ENCODE measurements around the gene NAPG.

DNA sequence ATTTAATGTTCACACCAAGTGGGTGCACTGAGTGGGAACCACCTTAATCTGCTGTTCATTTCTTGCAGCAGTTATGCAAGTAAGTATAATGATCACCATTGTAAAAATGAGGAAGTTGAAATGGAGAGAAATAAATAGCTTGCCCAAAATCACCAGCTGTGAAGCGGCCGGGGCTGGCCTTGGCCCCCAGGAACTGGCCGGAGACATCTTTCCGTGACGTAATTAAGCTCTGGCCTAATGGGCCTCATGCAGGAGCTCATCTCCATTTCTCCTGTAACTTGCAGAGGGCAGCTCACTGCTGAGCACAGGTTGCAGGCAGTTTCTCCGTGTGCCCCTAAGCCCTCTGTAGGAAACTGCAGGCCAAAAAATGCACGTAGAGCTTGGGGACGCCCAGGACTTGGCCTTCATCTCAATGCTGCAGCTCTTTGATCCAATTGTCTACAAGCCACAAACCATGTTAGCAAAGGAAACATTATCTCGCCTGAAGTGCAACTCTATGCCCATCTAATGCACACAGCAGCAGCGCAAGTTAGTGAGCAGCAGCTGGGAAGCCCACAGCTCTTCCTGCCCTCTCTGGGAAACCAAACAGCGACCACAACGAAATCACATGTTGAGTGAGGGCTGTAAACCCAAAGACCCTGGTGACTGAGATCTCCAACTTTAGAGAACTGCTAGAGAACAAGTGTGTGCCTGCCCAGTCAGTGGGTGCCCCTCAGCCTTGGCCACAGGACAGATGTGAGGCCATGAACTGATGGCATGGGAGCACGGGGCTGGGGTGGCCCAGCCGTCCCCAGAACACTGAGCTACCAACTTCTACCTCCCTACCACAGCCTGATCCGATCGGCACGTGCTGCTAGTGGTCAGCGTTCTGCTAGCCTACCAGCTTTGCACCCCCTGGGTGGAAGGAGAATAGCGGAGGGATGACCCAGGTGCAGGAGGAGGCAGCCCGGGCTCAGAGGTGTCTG is 42.6 kb upstream of the NAPG start:
- TF ChIP-seq, protein P1, sequence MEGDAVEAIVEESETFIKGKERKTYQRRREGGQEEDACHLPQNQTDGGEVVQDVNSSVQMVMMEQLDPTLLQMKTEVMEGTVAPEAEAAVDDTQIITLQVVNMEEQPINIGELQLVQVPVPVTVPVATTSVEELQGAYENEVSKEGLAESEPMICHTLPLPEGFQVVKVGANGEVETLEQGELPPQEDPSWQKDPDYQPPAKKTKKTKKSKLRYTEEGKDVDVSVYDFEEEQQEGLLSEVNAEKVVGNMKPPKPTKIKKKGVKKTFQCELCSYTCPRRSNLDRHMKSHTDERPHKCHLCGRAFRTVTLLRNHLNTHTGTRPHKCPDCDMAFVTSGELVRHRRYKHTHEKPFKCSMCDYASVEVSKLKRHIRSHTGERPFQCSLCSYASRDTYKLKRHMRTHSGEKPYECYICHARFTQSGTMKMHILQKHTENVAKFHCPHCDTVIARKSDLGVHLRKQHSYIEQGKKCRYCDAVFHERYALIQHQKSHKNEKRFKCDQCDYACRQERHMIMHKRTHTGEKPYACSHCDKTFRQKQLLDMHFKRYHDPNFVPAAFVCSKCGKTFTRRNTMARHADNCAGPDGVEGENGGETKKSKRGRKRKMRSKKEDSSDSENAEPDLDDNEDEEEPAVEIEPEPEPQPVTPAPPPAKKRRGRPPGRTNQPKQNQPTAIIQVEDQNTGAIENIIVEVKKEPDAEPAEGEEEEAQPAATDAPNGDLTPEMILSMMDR (IDR thresholded peaks at IDR 0.05): no peak
- TF ChIP-seq POLR2A (IDR thresholded peaks at IDR 0.05) (no peak), POLR2AphosphoS5 (IDR thresholded peaks at IDR 0.05) (no peak), EP300 (IDR thresholded peaks at IDR 0.05) (no peak)
